HG03280 (cell line): ENCODE results near the gene AP1G1.
A peak's percentile ranks its signal among the peaks of the same experiment; 100 is the strongest.
"Not testable (repeated sequence)": the region's sequence is repeated elsewhere in the genome, so short reads cannot be mapped to it uniquely, and the experiment has no call there.

Experiments used
- ATAC-seq: cut with Tn5 transposase; IDR thresholded peaks from one replicate; pipeline ENCODE4 v1.9.1; 2021; ENCODE audit warnings: mild to moderate bottlenecking, moderate library complexity; ENCODE audit not compliant: unreplicated experiment

The AP1G1 gene

GRCh38 chr16:71810155-71810530 is 1.5 kb upstream of the AP1G1 start:
- not testable (repeated sequence) for ATAC-seq

- peak; percentile 37 for ATAC-seq
These were observed 585 bp downstream of the AP1G1 start for GRCh38 chr16:71807905-71808592.

- no peak for ATAC-seq
These were observed 5.3 kb downstream of the AP1G1 start for GRCh38 chr16:71803305-71803690.

- ATAC-seq: no peak
These were observed 12.0 kb downstream of the AP1G1 start for GRCh38 chr16:71796501-71797097.

- ATAC-seq: no peak
These were observed 13.7 kb downstream of the AP1G1 start for GRCh38 chr16:71794943-71795342.

- ATAC-seq: no peak
These were observed 14.6 kb downstream of the AP1G1 start for GRCh38 chr16:71794018-71794417.

- ATAC-seq: no peak
These were observed 16.5 kb downstream of the AP1G1 start for GRCh38 chr16:71792176-71792575.

GRCh38 chr16:71790329-71790728 is 18.3 kb downstream of the AP1G1 start:
- ATAC-seq: not testable (repeated sequence)

GRCh38 chr16:71789136-71789535 is 19.5 kb downstream of the AP1G1 start:
- ATAC-seq: no peak

- no peak for ATAC-seq
These were observed 20.1 kb downstream of the AP1G1 start for GRCh38 chr16:71788578-71788977.

GRCh38 chr16:71785143-71785542 is 23.5 kb downstream of the AP1G1 start:
- ATAC-seq: not testable (repeated sequence)

- no peak for ATAC-seq
These were observed 24.5 kb downstream of the AP1G1 start for GRCh38 chr16:71784093-71784492.

- no peak for ATAC-seq
These were observed 26.9 kb downstream of the AP1G1 start for GRCh38 chr16:71781741-71782140.

GRCh38 chr16:71780521-71781089 is 28.0 kb downstream of the AP1G1 start:
- no peak for ATAC-seq

GRCh38 chr16:71778780-71779179 is 29.9 kb downstream of the AP1G1 start:
- no peak for ATAC-seq

GRCh38 chr16:71777329-71777728 is 31.3 kb downstream of the AP1G1 start:
- ATAC-seq: no peak

GRCh38 chr16:71775949-71776348 is 32.7 kb downstream of the AP1G1 start:
- no peak for ATAC-seq

GRCh38 chr16:71771571-71771970 is 37.1 kb downstream of the AP1G1 start:
- ATAC-seq: no peak

- no peak for ATAC-seq
These were observed 39.4 kb downstream of the AP1G1 start for GRCh38 chr16:71769222-71769621.

- ATAC-seq: no peak
These were observed 41.4 kb downstream of the AP1G1 start for GRCh38 chr16:71767060-71767900.

GRCh38 chr16:71762186-71762585 is 46.4 kb downstream of the AP1G1 start:
- no peak for ATAC-seq

GRCh38 chr16:71761097-71761496 is 47.5 kb downstream of the AP1G1 start:
- no peak for ATAC-seq
